K562 (cell line): Measurements from ENCODE around the gene ZCCHC3. TPM values are rescaled to one million over a fixed set of nuclear protein-coding genes. Genes with fewer than 3 reads are reported as not detected.

Experiments used
- CHD1 ChIP-seq: fragments of 200-600 bp; sonication (generic); IDR thresholded peaks from one replicate; pipeline ENCODE4 v1.6.1; 2012; ENCODE audit warnings: mild to moderate bottlenecking, moderate library complexity, low read length, inconsistent platforms
- EHMT2 ChIP-seq: fragments of 450-650 bp; IDR thresholded peaks from 2 replicates; pipeline ENCODE4 v1.6.1; 2018; ENCODE audit warnings: antibody characterized with exemption
- ESRRA ChIP-seq: fragments of 450-650 bp; IDR thresholded peaks from 2 replicates; pipeline ENCODE4 v1.6.1; 2014; ENCODE audit warnings: low read depth, mild to moderate bottlenecking, moderate library complexity, borderline replicate concordance
- ESRRB ChIP-seq: fragments of 250-450 bp; sonication (Bioruptor Pico); IDR thresholded peaks from 2 replicates; pipeline ENCODE4 v1.5.0; 2020; ENCODE audit warnings: mild to moderate bottlenecking, moderate library complexity, borderline replicate concordance
- EWSR1 ChIP-seq: fragments of 450-650 bp; IDR thresholded peaks from 2 replicates; pipeline ENCODE4 v1.6.1; 2018; ENCODE audit warnings: borderline replicate concordance, mild to moderate bottlenecking, low read depth, moderate library complexity; ENCODE audit not compliant: partially characterized antibody
- FUS ChIP-seq: fragments of 200-400 bp; formaldehyde crosslinking; optimal IDR thresholded peaks from 2 replicates; pipeline ENCODE3; 2017; ENCODE audit warnings: low read depth, low read length
- HCFC1 ChIP-seq: IDR thresholded peaks from 2 replicates; pipeline ENCODE4 v1.6.1; 2012; ENCODE audit warnings: low read depth, low read length, improper control_type of control experiment
- HDAC1 ChIP-seq, 2 experiments: fragments of 450-650 bp; IDR thresholded peaks; 2 replicates each; pipeline ENCODE4 v1.6.1; 2016 to 2017; ENCODE audit warnings: inconsistent platforms in 1 of 2, mild to moderate bottlenecking in 1 of 2, moderate library complexity in 1 of 2
- HMBOX1 ChIP-seq: sonication (generic); IDR thresholded peaks from 2 replicates; pipeline ENCODE4 v1.6.1; 2016
- HMG20B ChIP-seq: fragments of 250-450 bp; sonication (Bioruptor Pico); IDR thresholded peaks from 2 replicates; pipeline ENCODE4 v1.5.0; 2021; ENCODE audit warnings: mild to moderate bottlenecking
- HNRNPL ChIP-seq: fragments of 200-400 bp; formaldehyde crosslinking; IDR thresholded peaks from 2 replicates; pipeline ENCODE4 v1.6.1; 2017; ENCODE audit warnings: low read depth, mild to moderate bottlenecking, low read length
- KDM1A ChIP-seq, 2 experiments: fragments of 450-650 bp; IDR thresholded peaks; 2 replicates each; pipeline ENCODE4 v1.6.1; 2016; ENCODE audit warnings: mild to moderate bottlenecking in 2 of 2
- KHSRP ChIP-seq: fragments of 450-650 bp; IDR thresholded peaks from 2 replicates; pipeline ENCODE4 v1.6.1; 2017
- MAZ ChIP-seq, 2 experiments: fragments of 450-650 bp in 1 of 2; sonication (generic) in 1 of 2; formaldehyde crosslinking; IDR thresholded peaks in 1 of 2; conservative IDR thresholded peaks in 1 of 2; 2 replicates each; pipeline versions ENCODE4 v1.4.0 to v1.5.0; 2020; ENCODE audit warnings: mild to moderate bottlenecking in 1 of 2, missing genetic modification reagents in 1 of 2
- NEUROD1 ChIP-seq: fragments of 150-350 bp; IDR thresholded peaks from 2 replicates; pipeline ENCODE4 v1.6.1; 2014; ENCODE audit warnings: borderline replicate concordance, low read length, low read depth; ENCODE audit not compliant: partially characterized antibody
- PCBP2 ChIP-seq: fragments of 200-400 bp; formaldehyde crosslinking; IDR thresholded peaks from 2 replicates; pipeline ENCODE4 v1.6.1; 2018; ENCODE audit warnings: low read length, low read depth, mild to moderate bottlenecking, moderate library complexity; ENCODE audit not compliant: poor library complexity, severe bottlenecking
- PML ChIP-seq: IDR thresholded peaks from 2 replicates; pipeline ENCODE4 v1.6.1; 2012; ENCODE audit warnings: low read length, inconsistent platforms
- POLR2B ChIP-seq: fragments of 450-650 bp; IDR thresholded peaks from 2 replicates; pipeline ENCODE4 v1.6.1; 2018; ENCODE audit warnings: low read depth; ENCODE audit not compliant: partially characterized antibody
- POLR3G ChIP-seq: IDR thresholded peaks from 2 replicates; pipeline ENCODE4 v1.6.1; 2011; ENCODE audit not compliant: insufficient read length, insufficient replicate concordance; ENCODE audit errors: extremely low read depth
- POU5F1 ChIP-seq: fragments of 150-350 bp; IDR thresholded peaks from 2 replicates; pipeline ENCODE4 v1.6.1; 2014; ENCODE audit warnings: borderline replicate concordance, low read length, low read depth, mild to moderate bottlenecking; ENCODE audit not compliant: partially characterized antibody
- SUPT5H ChIP-seq: fragments of 450-650 bp; IDR thresholded peaks from 2 replicates; pipeline ENCODE4 v1.6.1; 2016
- TAF1 ChIP-seq: IDR thresholded peaks from 2 replicates; pipeline ENCODE4 v1.6.1; 2011; ENCODE audit warnings: mild to moderate bottlenecking, low read length, moderate library complexity; ENCODE audit not compliant: insufficient read depth, control insufficient read depth, severe bottlenecking; ENCODE audit errors: extremely low read depth
- YBX1 ChIP-seq: fragments of 450-650 bp; IDR thresholded peaks from 2 replicates; pipeline ENCODE4 v1.7.1; 2016; ENCODE audit warnings: mild to moderate bottlenecking
- ZBTB8A ChIP-seq: fragments of 450-650 bp; IDR thresholded peaks from 2 replicates; pipeline ENCODE4 v1.6.1; 2018; ENCODE audit warnings: mild to moderate bottlenecking, moderate library complexity; ENCODE audit not compliant: partially characterized antibody
- ZC3H11A ChIP-seq: IDR thresholded peaks from 2 replicates; pipeline ENCODE4 v1.6.1; 2012; ENCODE audit warnings: low read depth, low read length, improper control_type of control experiment
- ZC3H4 ChIP-seq: sonication (generic); formaldehyde crosslinking; IDR thresholded peaks from 2 replicates; pipeline ENCODE4 v1.9.0; 2021; ENCODE audit warnings: missing genetic modification reagents, borderline replicate concordance
- ZFP91 ChIP-seq: sonication (generic); formaldehyde crosslinking; IDR thresholded peaks from 2 replicates; pipeline ENCODE4 v1.8.0; 2022; ENCODE audit warnings: mild to moderate bottlenecking, missing genetic modification reagents
- ZNF77 ChIP-seq: fragments of 250-450 bp; sonication (Bioruptor Pico); IDR thresholded peaks from 2 replicates; pipeline ENCODE4 v1.5.0; 2020
- ZNF780A ChIP-seq: fragments of 250-450 bp; sonication (Bioruptor Pico); IDR thresholded peaks from 2 replicates; pipeline ENCODE4 v1.5.0; 2021; ENCODE audit warnings: mild to moderate bottlenecking
- polyA plus RNA-seq, 8 experiments: library from polyadenylated mRNA; depleted of rRNA in 4 of 8; stranded (reverse) in 5 of 8; unstranded in 3 of 8; fragments of >200 nt; fragmentation: Nextera tagmentation in 2 of 8; fragmentation: Illumina TruSeq in 1 of 8; extraction: Ambion mirVana in 2 of 8; extraction: Trizol in 1 of 8; gene quantifications; 2 replicates each; pipeline versions ENCODE4 v1.2.1 to v1.2.3, GENCODE V29; 2011 to 2014; ENCODE audit warnings: inconsistent platforms in 1 of 8, missing spikeins in 1 of 8
- total RNA-seq, 7 experiments: library from RNA; depleted of rRNA in 6 of 7; stranded (reverse); fragments of >200 nt in 6 of 7; fragmentation: Illumina TruSeq in 2 of 7; extraction: Trizol in 2 of 7; gene quantifications; 2 replicates each; pipeline versions ENCODE4 v1.2.1 to v1.2.3, GENCODE V29; 2011 to 2021; ENCODE audit warnings: low replicate concordance in 1 of 7

Gene ZCCHC3
- total and polyA plus RNA-seq, 9 of the 15 experiments (the other 6 are each of a cell fraction or from before 2014, with no cell fraction given): 2.8 to 23.3 (median 16.5) TPM

- TF ChIP-seq SUPT5H: peak; percentile 63
- TF ChIP-seq ZNF77 (CRISPR knock-in tag): no peak
- no peak for TF ChIP-seq ZC3H4 (CRISPR knock-in tag)
- no peak for TF ChIP-seq ZFP91
- TF ChIP-seq MAZ (CRISPR knock-in tag; conservative IDR thresholded peaks at IDR 0.05 in 1 of 2, IDR thresholded peaks at IDR 0.05 in 1 of 2): peak in 1 of 2 experiments; percentile 84; a peak in 2 of 4 replicates
- TF ChIP-seq HCFC1: no peak
- TF ChIP-seq KHSRP: no peak
- no peak for TF ChIP-seq CHD1
- no peak for TF ChIP-seq ESRRB (CRISPR knock-in tag)
- no peak for TF ChIP-seq YBX1
- TF ChIP-seq ZC3H11A: no peak
- TF ChIP-seq ZNF780A: no peak
- no peak for TF ChIP-seq ZBTB8A
- no peak for TF ChIP-seq ESRRA
- TF ChIP-seq TAF1: peak; percentile 50
- TF ChIP-seq KDM1A (IDR thresholded peaks at IDR 0.05): no peak
- no peak for TF ChIP-seq POLR2B
- TF ChIP-seq HDAC1 (IDR thresholded peaks at IDR 0.05): no peak
- no peak for TF ChIP-seq EWSR1
- TF ChIP-seq NEUROD1: no peak
- no peak for TF ChIP-seq PML
- TF ChIP-seq HMBOX1: no peak
- TF ChIP-seq HNRNPL: no peak
- TF ChIP-seq FUS: no peak
- no peak for TF ChIP-seq POU5F1
- TF ChIP-seq HMG20B (CRISPR knock-in tag): no peak
- no peak for TF ChIP-seq PCBP2
- no peak for TF ChIP-seq POLR3G
- no peak for TF ChIP-seq EHMT2
These were observed 27.9 kb downstream of the ZCCHC3 start, which contains the start of gene SOX12 (continued) for GRCh38 chr20:325045-325888.
